HEK293 (cell line): ENCODE results near the gene DLX4.

ENCODE experiments used
- AEBP2 ChIP-seq: fragments of 450-650 bp; formaldehyde crosslinking; IDR thresholded peaks from 2 replicates; pipeline ENCODE4 v1.5.1; 2016; ENCODE audit warnings: missing biosample characterization, missing genetic modification characterization, borderline replicate concordance
- EGR2 ChIP-seq: fragments of 450-650 bp; formaldehyde crosslinking; IDR thresholded peaks from 2 replicates; pipeline ENCODE4 v1.5.1; 2016; ENCODE audit warnings: low read depth, missing biosample characterization, missing genetic modification characterization
- GLIS1 ChIP-seq: fragments of 450-650 bp; formaldehyde crosslinking; IDR thresholded peaks from 2 replicates; pipeline ENCODE4 v1.5.1; 2016; ENCODE audit warnings: missing biosample characterization, missing genetic modification characterization
- KLF1 ChIP-seq: fragments of 450-650 bp; formaldehyde crosslinking; IDR thresholded peaks from 2 replicates; pipeline ENCODE4 v1.5.1; 2016; ENCODE audit warnings: missing biosample characterization, missing genetic modification characterization
- OVOL3 ChIP-seq: fragments of 450-650 bp; formaldehyde crosslinking; IDR thresholded peaks from 2 replicates; pipeline ENCODE4 v1.5.1; 2016; ENCODE audit warnings: missing biosample characterization, missing genetic modification characterization
- PATZ1 ChIP-seq: fragments of 450-650 bp; formaldehyde crosslinking; IDR thresholded peaks from 2 replicates; pipeline ENCODE4 v1.5.1; 2016; ENCODE audit warnings: missing biosample characterization, missing genetic modification characterization
- REPIN1 ChIP-seq: fragments of 450-650 bp; formaldehyde crosslinking; IDR thresholded peaks from 2 replicates; pipeline ENCODE4 v1.5.1; 2017; ENCODE audit warnings: missing biosample characterization, missing genetic modification characterization, low read depth
- SALL2 ChIP-seq: fragments of 450-650 bp; formaldehyde crosslinking; IDR thresholded peaks from 2 replicates; pipeline ENCODE4 v1.5.0; 2017; ENCODE audit warnings: missing biosample characterization, mild to moderate bottlenecking, missing genetic modification characterization, borderline replicate concordance
- SETDB1 ChIP-seq: IDR thresholded peaks from one replicate; pipeline ENCODE4 v1.6.1; 2017; ENCODE audit warnings: mild to moderate bottlenecking, low read length, moderate library complexity, mixed read lengths; ENCODE audit not compliant: insufficient read length
- TCF7L2 ChIP-seq: IDR thresholded peaks from 2 replicates; pipeline ENCODE4 v1.6.1; 2011; ENCODE audit warnings: low read depth, mild to moderate bottlenecking, inconsistent platforms, low read length, moderate library complexity, borderline replicate concordance
- TRIM28 ChIP-seq: IDR thresholded peaks from 2 replicates; pipeline ENCODE4 v1.6.1; 2011; ENCODE audit warnings: low read length, control low read depth, borderline replicate concordance
- YY2 ChIP-seq: fragments of 450-650 bp; formaldehyde crosslinking; IDR thresholded peaks from 2 replicates; pipeline ENCODE4 v1.5.1; 2016; ENCODE audit warnings: missing biosample characterization, missing genetic modification characterization
- ZBTB10 ChIP-seq: fragments of 450-650 bp; formaldehyde crosslinking; IDR thresholded peaks from 2 replicates; pipeline ENCODE4 v1.5.1; 2016; ENCODE audit warnings: missing biosample characterization, missing genetic modification characterization
- ZBTB26 ChIP-seq: fragments of 450-650 bp; formaldehyde crosslinking; optimal IDR thresholded peaks from 2 replicates; pipeline ENCODE3; 2016; ENCODE audit warnings: missing biosample characterization, mild to moderate bottlenecking, missing genetic modification characterization
- ZNF174 ChIP-seq: fragments of 450-650 bp; formaldehyde crosslinking; IDR thresholded peaks from 2 replicates; pipeline ENCODE4 v1.5.0; 2017; ENCODE audit warnings: missing biosample characterization, mild to moderate bottlenecking, missing genetic modification characterization
- ZNF19 ChIP-seq: fragments of 450-650 bp; formaldehyde crosslinking; IDR thresholded peaks from 2 replicates; pipeline ENCODE4; 2016; ENCODE audit warnings: missing biosample characterization, missing genetic modification characterization, low read depth
- ZNF248 ChIP-seq: fragments of 450-650 bp; formaldehyde crosslinking; IDR thresholded peaks from 2 replicates; pipeline ENCODE4 v1.5.1; 2017; ENCODE audit warnings: missing biosample characterization, missing genetic modification characterization
- ZNF350 ChIP-seq: fragments of 450-650 bp; formaldehyde crosslinking; IDR thresholded peaks from 2 replicates; pipeline ENCODE4 v1.5.0; 2017; ENCODE audit warnings: missing biosample characterization, mild to moderate bottlenecking, missing genetic modification characterization
- ZNF394 ChIP-seq: fragments of 450-650 bp; formaldehyde crosslinking; IDR thresholded peaks from 2 replicates; pipeline ENCODE4 v1.5.1; 2016; ENCODE audit warnings: missing biosample characterization, missing genetic modification characterization, mild to moderate bottlenecking, moderate library complexity, borderline replicate concordance
- ZNF433 ChIP-seq: fragments of 450-650 bp; formaldehyde crosslinking; IDR thresholded peaks from 2 replicates; pipeline ENCODE4 v1.5.1; 2016; ENCODE audit warnings: missing biosample characterization, missing genetic modification characterization, low read depth
- ZNF514 ChIP-seq: fragments of 450-650 bp; formaldehyde crosslinking; IDR thresholded peaks from 2 replicates; pipeline ENCODE4 v1.5.1; 2016; ENCODE audit warnings: missing biosample characterization, missing genetic modification characterization
- ZNF521 ChIP-seq: fragments of 450-650 bp; formaldehyde crosslinking; IDR thresholded peaks from 2 replicates; pipeline ENCODE4 v1.5.1; 2017; ENCODE audit warnings: missing biosample characterization, mild to moderate bottlenecking, missing genetic modification characterization
- ZNF548 ChIP-seq: fragments of 450-650 bp; formaldehyde crosslinking; IDR thresholded peaks from 2 replicates; pipeline ENCODE4 v1.5.1; 2016; ENCODE audit warnings: missing biosample characterization, missing genetic modification characterization
- ZNF549 ChIP-seq: fragments of 450-650 bp; IDR thresholded peaks from 2 replicates; pipeline ENCODE4 v1.5.1; 2018; ENCODE audit warnings: missing biosample characterization, missing genetic modification characterization, mild to moderate bottlenecking, inconsistent platforms, moderate library complexity
- ZNF560 ChIP-seq: fragments of 450-650 bp; formaldehyde crosslinking; IDR thresholded peaks from 2 replicates; pipeline ENCODE4 v1.5.1; 2017; ENCODE audit warnings: missing biosample characterization, missing genetic modification characterization, borderline replicate concordance
- ZNF626 ChIP-seq: fragments of 450-650 bp; sonication (Bioruptor Pico); formaldehyde crosslinking; IDR thresholded peaks from 2 replicates; pipeline ENCODE4 v1.5.1; 2018; ENCODE audit warnings: missing biosample characterization, missing genetic modification characterization, inconsistent platforms
- ZNF768 ChIP-seq: fragments of 450-650 bp; formaldehyde crosslinking; IDR thresholded peaks from 2 replicates; pipeline ENCODE4 v1.5.1; 2018; ENCODE audit warnings: missing biosample characterization, mild to moderate bottlenecking, missing genetic modification characterization
- ZNF777 ChIP-seq: fragments of 450-650 bp; formaldehyde crosslinking; IDR thresholded peaks from 2 replicates; pipeline ENCODE4 v1.5.1; 2017; ENCODE audit warnings: missing biosample characterization, missing genetic modification characterization, borderline replicate concordance
- ZNF830 ChIP-seq: fragments of 450-650 bp; IDR thresholded peaks from 2 replicates; pipeline ENCODE4 v1.5.0; 2018; ENCODE audit warnings: missing biosample characterization, missing genetic modification characterization, low read depth, mild to moderate bottlenecking, moderate library complexity
- ZNF843 ChIP-seq: fragments of 450-650 bp; formaldehyde crosslinking; IDR thresholded peaks from 2 replicates; pipeline ENCODE4 v1.5.1; 2016; ENCODE audit warnings: missing biosample characterization, missing genetic modification characterization
- ZSCAN18 ChIP-seq: fragments of 450-650 bp; formaldehyde crosslinking; IDR thresholded peaks from 2 replicates; pipeline ENCODE4 v1.5.1; 2016; ENCODE audit warnings: missing biosample characterization, missing genetic modification characterization
- ZSCAN30 ChIP-seq: fragments of 450-650 bp; IDR thresholded peaks from 2 replicates; pipeline ENCODE4 v1.5.1; 2018; ENCODE audit warnings: missing biosample characterization, mild to moderate bottlenecking, missing genetic modification characterization, moderate library complexity

Gene DLX4

GRCh38 chr17:49968405-49969133 is 421 bp upstream of the DLX4 start (continued):
- TF ChIP-seq PATZ1 (tag by site-specific recombination) (peak; percentile 53; the same call in 1 of the 2 replicates), ZNF843 (tag by site-specific recombination) (0 out of 2 replicates have a peak, but pooled peaks have one; percentile 22), ZNF830 (tag by site-specific recombination) (no peak), ZNF394 (tag by site-specific recombination) (no peak), SETDB1 (no peak), ZNF514 (tag by site-specific recombination) (no peak), YY2 (tag by site-specific recombination) (no peak), TCF7L2 (no peak), ZNF248 (tag by site-specific recombination) (no peak), TRIM28 (0 out of 2 replicates have a peak, but pooled peaks have one; percentile 13), ZNF521 (tag by site-specific recombination) (no peak), ZNF768 (tag by site-specific recombination) (no peak), ZNF549 (tag by site-specific recombination) (no peak), ZSCAN18 (tag by site-specific recombination) (no peak), ZSCAN30 (peak; percentile 42), KLF1 (tag by site-specific recombination) (peak; percentile 71), ZNF19 (tag by site-specific recombination) (no peak), EGR2 (0 out of 2 replicates have a peak, but pooled peaks have one; percentile 3), ZNF560 (no peak), GLIS1 (tag by site-specific recombination) (peak; percentile 52), ZNF777 (tag by site-specific recombination) (no peak), ZNF626 (no peak), ZNF174 (tag by site-specific recombination) (no peak), ZBTB26 (peak; percentile 63), ZNF350 (tag by site-specific recombination) (no peak), ZNF433 (no peak), ZNF548 (tag by site-specific recombination) (0 out of 2 replicates have a peak, but pooled peaks have one; percentile 64), REPIN1 (tag by site-specific recombination) (no peak), ZBTB10 (tag by site-specific recombination) (no peak), SALL2 (no peak), OVOL3 (no peak), AEBP2 (tag by site-specific recombination) (no peak)
